B cell (primary cell): ENCODE results near the gene ETFRF1. TPM values are rescaled to one million over a fixed set of nuclear protein-coding genes. Genes with fewer than 3 reads are reported as not detected.

Experiments
- ATAC-seq: fragments of 200-7000 bp; cut with Tn5 transposase; one replicate; pipeline ENCODE4 v1.10.0; 2021; ENCODE audit warnings: low read depth, mild to moderate bottlenecking, moderate number of reproducible peaks, moderate library complexity
- CTCF ChIA-PET: fragments of 350-600 bp; sonication (Branson Sonifier 250); formaldehyde crosslinking; loops from one replicate; lab custom pipeline; 2021; ENCODE audit warnings: antibody characterized with exemption, inconsistent platforms; lab: Charles Lee
- POLR2A ChIA-PET: fragments of 350-600 bp; sonication (Branson Sonifier 250); formaldehyde crosslinking; loops from one replicate; lab custom pipeline; 2021; ENCODE audit warnings: antibody characterized with exemption; lab: Charles Lee
- DNase-seq: peaks from one replicate; pipeline ENCODE4 v3.0.0; 2013
- H2AFZ ChIP-seq: 2 replicates; pipeline ENCODE4 v1.6.1; 2012; ENCODE audit warnings: mild to moderate bottlenecking, low read depth, low read length; ENCODE audit not compliant: insufficient read depth, poor library complexity, severe bottlenecking
- H3K27ac ChIP-seq, 2 donors: 1 replicate in 1 of 2; 2 replicates in 1 of 2; pipeline ENCODE4 v1.5.1; 2012 to 2013; ENCODE audit warnings: low read length in 2 of 2, mild to moderate bottlenecking in 2 of 2, moderate library complexity in 1 of 2
- H3K27me3 ChIP-seq, 4 experiments: fragments of 200-600 bp in 1 of 4; sonication (generic) in 1 of 4; replicated peaks in 1 of 4; 1 replicate in 2 of 4; 2 replicates in 2 of 4; pipeline versions ENCODE4 v1.6.1 to v1.7.0; 2013 to 2016; ENCODE audit warnings: low read length in 3 of 4, mild to moderate bottlenecking in 2 of 4, mixed read lengths in 1 of 4, moderate library complexity in 1 of 4; ENCODE audit not compliant: insufficient read depth in 4 of 4, control insufficient read depth in 3 of 4; ENCODE audit errors: control extremely low read depth in 1 of 4
- H3K36me3 ChIP-seq, 2 experiments: replicated peaks in 1 of 2; 1 replicate in 1 of 2; 2 replicates in 1 of 2; pipeline versions ENCODE4 v1.6.1 to v1.7.1; 2013; ENCODE audit warnings: low read length in 1 of 2; ENCODE audit not compliant: insufficient read depth in 2 of 2, control insufficient read depth in 1 of 2; ENCODE audit errors: control extremely low read depth in 1 of 2, extremely low read depth in 1 of 2
- H3K4me1 ChIP-seq, 2 donors: fragments of 200-600 bp in 1 of 2; sonication (generic) in 1 of 2; 1 replicate in 1 of 2; 2 replicates in 1 of 2; pipeline versions ENCODE4 v1.5.1 to v1.6.1; 2013 to 2017; ENCODE audit warnings: low read length in 2 of 2; ENCODE audit not compliant: control insufficient read depth in 2 of 2, insufficient read depth in 2 of 2
- H3K4me2 ChIP-seq: replicated peaks from 2 replicates; pipeline ENCODE3; 2012; ENCODE audit warnings: mild to moderate bottlenecking, low read depth, low read length; ENCODE audit not compliant: poor library complexity, severe bottlenecking
- H3K4me3 ChIP-seq, 5 experiments: fragments of 200-600 bp in 1 of 5; sonication (generic) in 1 of 5; 1 replicate in 3 of 5; 2 replicates in 2 of 5; pipeline versions ENCODE4 v1.5.1 to v1.7.0; 2011 to 2016; ENCODE audit warnings: low read length in 4 of 5, mild to moderate bottlenecking in 4 of 5, low read depth in 2 of 5, control low read depth in 1 of 5, moderate library complexity in 1 of 5; ENCODE audit not compliant: insufficient read depth in 1 of 5; ENCODE audit errors: control extremely low read depth in 1 of 5, extremely low read depth in 1 of 5
- H3K79me2 ChIP-seq: fragments of 200-600 bp; sonication (generic); one replicate; pipeline ENCODE4 v1.6.0; 2016; ENCODE audit warnings: low read length; ENCODE audit not compliant: control insufficient read depth, insufficient read depth
- H3K9ac ChIP-seq: fragments of 200-600 bp; sonication (generic); 2 replicates; pipeline ENCODE4 v1.6.1; 2017; ENCODE audit warnings: mild to moderate bottlenecking, low read length, moderate library complexity
- H3K9me3 ChIP-seq, 3 donors: one replicate each; pipeline versions ENCODE4 v1.6.1 to v1.7.1; 2013; ENCODE audit warnings: low read length in 2 of 3; ENCODE audit not compliant: control insufficient read depth in 2 of 3, insufficient read depth in 1 of 3; ENCODE audit errors: control extremely low read depth in 1 of 3
- H4K20me1 ChIP-seq: 2 replicates; pipeline ENCODE4 v1.6.0; 2012; ENCODE audit warnings: mild to moderate bottlenecking, low read length; ENCODE audit not compliant: insufficient read depth, control insufficient read depth, poor library complexity, severe bottlenecking
- H3K27ac Mint-ChIP-seq: one replicate; pipeline ENCODE4 v1.8.0; 2021; ENCODE audit warnings: mixed read lengths
- H3K27me3 Mint-ChIP-seq: one replicate; pipeline ENCODE4 v1.8.0; 2021; ENCODE audit warnings: mixed read lengths
- H3K4me1 Mint-ChIP-seq: one replicate; pipeline ENCODE4 v1.8.0; 2021; ENCODE audit warnings: mixed read lengths
- H3K4me3 Mint-ChIP-seq: one replicate; pipeline ENCODE4 v1.8.0; 2021; ENCODE audit warnings: mixed read lengths
- H3K9me3 Mint-ChIP-seq: one replicate; pipeline ENCODE4 v1.8.0; 2022; ENCODE audit warnings: mixed read lengths; ENCODE audit not compliant: insufficient read depth
- EZH2 ChIP-seq: IDR thresholded peaks from 2 replicates; pipeline ENCODE4 v1.6.1; 2012; ENCODE audit warnings: borderline replicate concordance, low read depth, mild to moderate bottlenecking, moderate library complexity, low read length; ENCODE audit not compliant: insufficient read depth, poor library complexity, severe bottlenecking
- WGBS: methylation state at CpG from one replicate; pipeline ENCODE4 v1.1.5; 2013; ENCODE audit warnings: missing lambda C conversion rate; ENCODE audit not compliant: insufficient coverage; 5-methylcytosine and 5-hydroxymethylcytosine counted together
- intact Hi-C: fragments of 100-400 bp; cut with micrococcal nuclease; formaldehyde crosslinking; loops from one replicate; pipeline ENCODE4 v1.10.0; 2022
- polyA minus RNA-seq: library from RNA; depleted of rRNA, polyadenylated mRNA; stranded (reverse); fragments of >200 nt; gene quantifications from 2 replicates; pipeline ENCODE4 v1.2.3, GENCODE V29; 2012
- polyA plus RNA-seq: library from polyadenylated mRNA; depleted of rRNA; stranded (reverse); fragments of >200 nt; gene quantifications from 2 replicates; pipeline ENCODE4 v1.2.3, GENCODE V29; 2012
- total RNA-seq, 2 donors: library from RNA; stranded (reverse); fragments of 120-200 nt in 1 of 2; gene quantifications; 1 replicate in 1 of 2; 2 replicates in 1 of 2; pipeline versions ENCODE4 v1.2.3 to v1.2.4, GENCODE V29; 2013 to 2022
- TF ChIP-seq, protein P1 (sequence below): fragments of 200-600 bp; IDR thresholded peaks from one replicate; pipeline ENCODE4 v1.8.0; 2022; ENCODE audit warnings: antibody characterized with exemption, mild to moderate bottlenecking

Gene ETFRF1, protein sequence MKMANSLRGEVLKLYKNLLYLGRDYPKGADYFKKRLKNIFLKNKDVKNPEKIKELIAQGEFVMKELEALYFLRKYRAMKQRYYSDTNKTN
- total RNA-seq (26.1 and 26.9 TPM in 2 replicates), polyA plus RNA-seq (17.9 and 20.4 TPM in 2 replicates), polyA minus RNA-seq (15.6 and 19.0 TPM in 2 replicates)
- total RNA-seq (2013): 44.8 TPM

DNA sequence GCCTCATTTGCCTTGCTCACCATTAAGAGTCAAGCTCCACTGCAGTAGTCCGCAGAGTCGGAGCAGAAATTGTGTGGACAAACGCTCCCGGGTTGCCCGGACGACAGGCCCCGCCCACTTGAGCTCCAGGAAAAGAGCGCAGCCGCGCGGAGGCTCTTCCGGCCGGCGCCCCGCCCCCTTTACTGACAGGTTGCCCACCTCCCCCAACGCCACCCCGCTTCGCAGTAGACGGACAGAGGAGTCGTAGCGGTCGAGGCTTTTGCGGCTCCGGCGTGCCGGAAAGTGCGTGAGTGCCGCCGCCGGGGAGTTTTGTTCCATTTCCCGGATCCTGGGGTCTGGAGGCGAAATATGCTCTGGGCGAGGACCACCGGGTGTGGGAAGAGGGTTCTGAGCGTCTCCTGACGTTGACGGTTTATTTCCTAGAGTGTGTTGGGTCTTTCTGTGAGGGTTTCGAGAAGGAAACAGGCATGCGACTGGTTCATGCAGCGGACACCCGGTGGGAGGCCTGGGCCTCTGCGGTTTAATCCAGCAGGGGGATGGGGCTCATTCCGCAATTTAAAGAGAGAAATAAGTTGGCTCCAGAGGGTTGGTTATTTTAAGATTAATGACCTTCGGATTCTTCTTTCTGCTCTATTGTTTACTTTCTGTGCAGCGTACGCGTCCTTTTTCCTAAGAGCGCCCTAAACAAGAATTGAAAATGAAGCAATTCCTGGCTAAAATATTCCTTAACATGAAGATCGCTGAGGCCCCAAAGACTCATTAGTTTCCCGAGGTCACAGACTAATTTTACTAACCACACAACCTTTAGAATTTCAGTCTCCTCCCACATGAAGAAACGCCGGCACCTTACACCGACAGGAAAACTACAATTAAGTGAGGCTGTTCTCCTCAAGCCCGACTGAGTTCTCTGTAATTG is at the start of gene ETFRF1, which contains the start of gene DNAI7:
ETFRF1 (plus strand) TSS at position 182 of the 916 bp plus-strand sequence. CDS start 8,720 bp downstream, outside the sequence.
DNAI7 (minus strand) TSS at position 105 of the 916 bp plus-strand sequence; CDS start at position 23, 82 bp downstream.
- H3K4me3 ChIP-seq: peak within 1 kb of the TSS; percentile 83 to 94 (median 93)

More for the DNA sequence above, at the start of gene ETFRF1, which contains the start of gene DNAI7:
- 0% methylated on average over 43 of the region's 54 CpGs for WGBS
- Histone ChIP-seq H3K4me1 (peaks cover 14 to 18% of the 10 kb centered on the region in 2 donors), H3K27ac (peak within 1 kb of the TSS; percentile 92 to 95), H3K9me3 (no peaks in the 10 kb centered on the region), H4K20me1 (no peaks in the 10 kb centered on the region), H2AFZ (peak within 1 kb of the TSS; percentile 74), H3K4me2 (peak within 1 kb of the TSS; percentile 82), H3K36me3 (no peaks in the 10 kb centered on the region), H3K9ac (peak within 1 kb of the TSS; percentile 88), H3K27me3 (no peaks in the 10 kb centered on the region), H3K79me2 (peaks cover 19% of the 10 kb centered on the region)
- POLR2A ChIA-PET: interaction anchor here (0.9 to 2.2 kb wide), 5 partner anchors 37 to 192 kb away, joined by 3 to 10 read pairs (median 4); a partner anchor contains a TSS
- peaks cover 40% of the 10 kb centered on the region for H3K4me1 Mint-ChIP-seq
- CTCF ChIA-PET: interaction anchor here (0.6 to 1.7 kb wide), 11 partner anchors 9 to 192 kb away, joined by 3 to 20 read pairs (median 4); a partner anchor contains a TSS
- H3K27me3 Mint-ChIP-seq: no peaks in the 10 kb centered on the region
- peak within 1 kb of the TSS; percentile 98 for H3K4me3 Mint-ChIP-seq
- intact Hi-C loops: loop anchor here (1.0 to 10.0 kb wide), 5 partner anchors 15 to 1739 kb away; partner anchors contain the start of genes FGFR1OP2 and INTS13
- TF ChIP-seq EZH2: no peak
- TF ChIP-seq, protein P1, sequence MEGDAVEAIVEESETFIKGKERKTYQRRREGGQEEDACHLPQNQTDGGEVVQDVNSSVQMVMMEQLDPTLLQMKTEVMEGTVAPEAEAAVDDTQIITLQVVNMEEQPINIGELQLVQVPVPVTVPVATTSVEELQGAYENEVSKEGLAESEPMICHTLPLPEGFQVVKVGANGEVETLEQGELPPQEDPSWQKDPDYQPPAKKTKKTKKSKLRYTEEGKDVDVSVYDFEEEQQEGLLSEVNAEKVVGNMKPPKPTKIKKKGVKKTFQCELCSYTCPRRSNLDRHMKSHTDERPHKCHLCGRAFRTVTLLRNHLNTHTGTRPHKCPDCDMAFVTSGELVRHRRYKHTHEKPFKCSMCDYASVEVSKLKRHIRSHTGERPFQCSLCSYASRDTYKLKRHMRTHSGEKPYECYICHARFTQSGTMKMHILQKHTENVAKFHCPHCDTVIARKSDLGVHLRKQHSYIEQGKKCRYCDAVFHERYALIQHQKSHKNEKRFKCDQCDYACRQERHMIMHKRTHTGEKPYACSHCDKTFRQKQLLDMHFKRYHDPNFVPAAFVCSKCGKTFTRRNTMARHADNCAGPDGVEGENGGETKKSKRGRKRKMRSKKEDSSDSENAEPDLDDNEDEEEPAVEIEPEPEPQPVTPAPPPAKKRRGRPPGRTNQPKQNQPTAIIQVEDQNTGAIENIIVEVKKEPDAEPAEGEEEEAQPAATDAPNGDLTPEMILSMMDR: no peak
- DNase-seq (peak; percentile 98), ATAC-seq (peak; percentile 97)
- H3K27ac Mint-ChIP-seq: peak within 1 kb of the TSS; percentile 97
- H3K9me3 Mint-ChIP-seq: no peaks in the 10 kb centered on the region
